GM03348 (cell line): ENCODE data around the gene CAPG.

ENCODE experiments used
- DNase-seq: peaks from one replicate; pipeline ENCODE4 v3.0.0; 2012; ENCODE audit warnings: low spot score

CAPG gene

GRCh38 chr2:85438201-85439024 is 28.2 kb upstream of the CAPG start:
- DNase-seq = peak; percentile 23

GRCh38 chr2:85437488-85438200 is 27.5 kb upstream of the CAPG start:
- peak; percentile 91 for DNase-seq

GRCh38 chr2:85436836-85437487 is 26.8 kb upstream of the CAPG start:
- DNase-seq = no peak

GRCh38 chr2:85435981-85436835 is 26.0 kb upstream of the CAPG start:
- DNase-seq = no peak

GRCh38 chr2:85435220-85435958 is 25.2 kb upstream of the CAPG start:
- no peak for DNase-seq

GRCh38 chr2:85434696-85435095 is 24.5 kb upstream of the CAPG start:
- no peak for DNase-seq

- peak; percentile 95 for DNase-seq
Measured at GRCh38 chr2:85433511-85434089, 23.4 kb upstream of the CAPG start.

- no peak for DNase-seq
Measured at GRCh38 chr2:85431570-85432205, 21.5 kb upstream of the CAPG start.

GRCh38 chr2:85430752-85431569 is 20.8 kb upstream of the CAPG start:
- no peak for DNase-seq

- DNase-seq = no peak
Measured at GRCh38 chr2:85429924-85430289, 19.7 kb upstream of the CAPG start.

GRCh38 chr2:85429213-85429923 is 19.2 kb upstream of the CAPG start:
- no peak for DNase-seq

- DNase-seq = no peak
Measured at GRCh38 chr2:85428343-85428881, 18.2 kb upstream of the CAPG start.

- no peak for DNase-seq
Measured at GRCh38 chr2:85427300-85427835, 17.2 kb upstream of the CAPG start.

- no peak for DNase-seq
Measured at GRCh38 chr2:85425588-85425987, 15.4 kb upstream of the CAPG start.

- no peak for DNase-seq
Measured at GRCh38 chr2:85423525-85423924, 13.4 kb upstream of the CAPG start.

GRCh38 chr2:85422072-85422457 is 11.9 kb upstream of the CAPG start:
- no peak for DNase-seq

GRCh38 chr2:85421260-85422071 is 11.3 kb upstream of the CAPG start:
- no peak for DNase-seq
